Upper lobe of left lung (tissue), 4 donors: Measurements from ENCODE around the gene GALM.

Experiments
- POLR2AphosphoS5 ChIP-seq, 2 donors: sonication (generic); formaldehyde crosslinking; IDR thresholded peaks; one replicate each; pipeline ENCODE4 v1.5.1; 2017; ENCODE audit warnings: antibody characterized with exemption in 2 of 2
- TF ChIP-seq, protein P1 (sequence below), 6 experiments: fragments of 450-650 bp in 4 of 6; fragments of 200-600 bp in 2 of 6; sonication (generic) in 2 of 6; IDR thresholded peaks; one replicate each; pipeline ENCODE4 v1.5.1; 2016 to 2019; ENCODE audit warnings: antibody characterized with exemption in 6 of 6

DNA sequence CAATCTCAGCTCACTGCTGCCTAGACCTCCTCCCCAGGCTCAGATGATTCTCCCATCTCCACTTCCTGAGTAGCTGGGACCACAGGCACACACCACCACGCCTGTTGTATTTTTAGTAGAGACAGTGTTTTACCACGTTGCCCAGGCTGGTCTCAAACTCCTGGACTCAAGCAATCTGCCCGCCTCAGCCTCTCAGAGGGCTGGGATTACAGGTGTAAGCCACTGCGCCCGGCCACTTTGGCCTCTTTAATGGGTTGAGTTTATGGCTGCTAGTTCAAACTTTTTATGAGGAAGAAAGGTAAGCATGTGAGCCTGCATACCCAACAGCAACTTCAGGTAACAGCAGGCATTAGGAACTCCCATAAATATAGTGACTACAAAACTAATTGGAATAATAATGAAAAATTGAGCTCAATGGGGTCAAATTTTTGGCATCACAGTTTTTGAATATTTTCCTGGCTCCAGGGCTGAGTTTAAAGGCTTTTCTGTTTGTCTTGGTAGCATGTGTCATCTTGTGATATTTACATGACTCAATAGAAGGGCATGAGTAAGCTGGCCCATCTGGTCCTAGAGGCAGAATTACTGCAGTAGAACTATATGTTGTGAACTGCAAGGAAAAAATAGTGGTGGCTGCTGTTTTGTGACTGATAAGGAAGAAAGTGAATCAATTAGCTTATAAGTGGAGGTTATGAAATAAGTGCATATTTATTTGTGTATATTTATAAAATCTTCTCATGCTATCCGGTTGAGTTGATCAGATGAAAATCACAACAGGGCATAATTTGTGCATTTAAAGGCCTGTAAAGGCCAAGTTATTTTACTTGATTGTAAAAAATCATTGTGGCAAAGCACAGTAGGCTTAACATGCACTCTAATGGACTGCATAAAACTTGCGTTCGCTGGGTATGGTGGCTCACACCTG lies 24.8 kb downstream of the GALM start:
- TF ChIP-seq POLR2AphosphoS5 (IDR thresholded peaks at IDR 0.05), result no peak
- TF ChIP-seq, protein P1, sequence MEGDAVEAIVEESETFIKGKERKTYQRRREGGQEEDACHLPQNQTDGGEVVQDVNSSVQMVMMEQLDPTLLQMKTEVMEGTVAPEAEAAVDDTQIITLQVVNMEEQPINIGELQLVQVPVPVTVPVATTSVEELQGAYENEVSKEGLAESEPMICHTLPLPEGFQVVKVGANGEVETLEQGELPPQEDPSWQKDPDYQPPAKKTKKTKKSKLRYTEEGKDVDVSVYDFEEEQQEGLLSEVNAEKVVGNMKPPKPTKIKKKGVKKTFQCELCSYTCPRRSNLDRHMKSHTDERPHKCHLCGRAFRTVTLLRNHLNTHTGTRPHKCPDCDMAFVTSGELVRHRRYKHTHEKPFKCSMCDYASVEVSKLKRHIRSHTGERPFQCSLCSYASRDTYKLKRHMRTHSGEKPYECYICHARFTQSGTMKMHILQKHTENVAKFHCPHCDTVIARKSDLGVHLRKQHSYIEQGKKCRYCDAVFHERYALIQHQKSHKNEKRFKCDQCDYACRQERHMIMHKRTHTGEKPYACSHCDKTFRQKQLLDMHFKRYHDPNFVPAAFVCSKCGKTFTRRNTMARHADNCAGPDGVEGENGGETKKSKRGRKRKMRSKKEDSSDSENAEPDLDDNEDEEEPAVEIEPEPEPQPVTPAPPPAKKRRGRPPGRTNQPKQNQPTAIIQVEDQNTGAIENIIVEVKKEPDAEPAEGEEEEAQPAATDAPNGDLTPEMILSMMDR (IDR thresholded peaks at IDR 0.05), result no peak
